Activated CD4-positive, alpha-beta T cell treated with anti-CD3 and anti-CD28 coated beads for 4 hours (primary cell): ENCODE results near the gene C1orf167.

Source experiments
- DNase-seq, 2 donors: peaks; one replicate each; pipeline ENCODE4 v3.0.0-alpha.2; 2020

C1orf167 gene

DNA sequence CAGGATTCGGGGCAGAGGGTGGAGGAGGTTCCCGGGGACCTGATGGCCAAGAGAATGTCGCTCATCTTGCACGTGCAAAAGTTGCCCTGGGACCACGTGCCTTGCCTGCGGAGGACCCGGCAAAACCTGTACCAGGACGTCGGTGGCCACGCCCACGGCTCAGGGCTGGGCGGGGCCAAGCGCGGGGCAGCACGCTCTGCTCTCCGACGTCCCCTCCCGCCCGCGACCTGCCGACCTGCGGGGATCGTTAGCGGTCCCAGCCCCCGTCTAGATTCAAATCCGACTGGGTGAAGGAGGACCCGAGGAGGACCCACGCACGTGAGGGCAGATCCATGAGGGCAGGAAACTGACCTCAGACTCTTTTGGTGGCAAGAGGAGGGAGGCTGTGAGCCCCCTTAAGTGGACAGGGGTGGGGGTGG, at the start of gene C1orf167:
Gene C1orf167, plus strand, starts transcription at position 206 of the 419 bp plus-strand sequence. CDS start 2,208 bp downstream, outside the sequence.
- DNase-seq: peak in 1 of 2 donors; percentile 18

- DNase-seq: no peak
Measured at GRCh38 chr1:11712285-11712684, 49.7 kb upstream of the C1orf167 start.

DNA sequence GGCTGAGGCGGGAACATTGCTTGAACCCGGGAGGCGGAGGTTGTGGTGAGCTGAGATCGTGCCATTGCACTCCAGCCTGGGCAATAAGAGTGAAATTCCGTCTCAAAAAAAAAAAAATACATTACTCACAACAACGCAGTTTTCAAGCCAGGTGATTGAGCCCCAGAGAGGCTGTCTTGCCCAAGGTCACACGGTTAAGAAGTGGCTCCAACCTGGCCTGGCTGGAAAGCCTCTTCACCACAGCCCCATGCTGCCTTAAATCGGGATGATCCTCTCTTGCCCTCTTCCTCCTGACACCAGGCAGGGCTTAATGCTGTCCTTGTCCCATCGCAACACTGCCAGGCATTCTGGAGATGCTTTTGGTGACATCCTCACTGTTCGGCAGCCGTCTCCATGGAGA, 48.9 kb upstream of the C1orf167 start:
- no peak for DNase-seq

DNA sequence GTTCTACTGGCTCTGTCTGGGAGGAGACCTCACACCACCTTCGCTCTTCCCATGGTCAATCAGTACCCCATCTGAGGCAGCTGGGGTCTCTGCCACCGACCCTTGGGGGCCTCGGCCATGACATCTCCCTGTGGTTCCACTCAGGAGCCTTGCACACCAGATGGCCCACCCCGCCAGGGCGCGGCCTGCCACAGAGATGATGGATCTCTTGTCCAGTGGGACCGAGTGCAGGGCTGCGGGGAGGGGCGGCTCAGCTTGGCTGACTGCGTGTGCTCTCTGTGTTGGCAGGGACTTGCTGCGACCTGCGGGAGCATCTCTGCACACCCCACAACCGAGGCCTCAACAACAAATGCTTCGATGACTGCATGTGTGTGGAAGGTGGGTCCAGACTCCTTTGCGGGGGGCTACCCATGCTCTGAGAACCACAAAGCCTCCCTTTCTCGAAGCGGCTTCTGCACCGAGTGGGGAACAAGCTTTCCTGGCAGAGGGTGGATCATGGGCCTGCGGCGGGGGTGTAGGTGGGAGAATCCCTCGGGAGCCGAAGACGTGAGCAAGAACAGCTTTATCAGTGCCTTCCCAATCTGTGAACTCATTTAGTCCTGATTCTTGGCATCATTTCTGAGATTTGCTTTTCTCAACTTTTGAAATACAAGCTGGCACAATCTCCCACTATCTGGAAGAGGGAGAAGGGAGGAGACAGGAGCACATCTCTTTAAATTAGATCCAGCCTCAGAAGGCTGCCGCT, 47.0 kb upstream of the C1orf167 start:
- no peak for DNase-seq

- DNase-seq: peak; percentile 84 to 91
Measured at GRCh38 chr1:11719313-11720032, 42.5 kb upstream of the C1orf167 start.

- no peak for DNase-seq
Measured at GRCh38 chr1:11720033-11720376, 42.0 kb upstream of the C1orf167 start.

DNA sequence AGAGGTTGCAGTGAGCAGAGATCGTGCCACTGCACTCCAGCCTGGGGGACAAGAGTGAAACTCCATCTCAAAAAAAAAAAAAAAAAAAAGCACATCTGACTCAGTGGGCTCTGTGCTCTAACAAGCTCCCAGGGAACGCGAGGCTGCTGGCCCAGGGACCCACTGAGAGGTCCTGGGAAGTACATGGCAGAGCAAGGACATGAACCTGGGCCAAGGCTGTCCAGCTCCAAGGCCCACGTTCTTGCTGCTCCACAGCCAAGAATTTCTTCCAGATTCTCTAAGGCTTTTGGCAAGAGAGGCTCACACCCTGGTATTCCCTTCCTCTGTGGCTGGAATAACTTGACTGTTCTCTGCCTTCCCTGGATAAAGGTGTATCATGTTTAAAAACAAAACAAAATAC, 41.5 kb upstream of the C1orf167 start:
- DNase-seq: no peak

- no peak for DNase-seq
Measured at GRCh38 chr1:11721311-11721710, 40.7 kb upstream of the C1orf167 start.

- no peak for DNase-seq
Measured at GRCh38 chr1:11722538-11722937, 39.5 kb upstream of the C1orf167 start.

- DNase-seq: no peak
Measured at GRCh38 chr1:11725616-11726015, 36.4 kb upstream of the C1orf167 start.

GRCh38 chr1:11727119-11727518, 34.9 kb upstream of the C1orf167 start:
- no peak for DNase-seq

GRCh38 chr1:11728126-11728806, 33.7 kb upstream of the C1orf167 start:
- DNase-seq: no peak

GRCh38 chr1:11729155-11729497, 32.9 kb upstream of the C1orf167 start:
- no peak for DNase-seq

- no peak for DNase-seq
Measured at GRCh38 chr1:11729498-11730428, 32.2 kb upstream of the C1orf167 start.

GRCh38 chr1:11730429-11730891, 31.5 kb upstream of the C1orf167 start:
- peak in 1 of 2 donors; percentile 26 for DNase-seq

GRCh38 chr1:11731691-11732283, 30.2 kb upstream of the C1orf167 start:
- DNase-seq: no peak

DNA sequence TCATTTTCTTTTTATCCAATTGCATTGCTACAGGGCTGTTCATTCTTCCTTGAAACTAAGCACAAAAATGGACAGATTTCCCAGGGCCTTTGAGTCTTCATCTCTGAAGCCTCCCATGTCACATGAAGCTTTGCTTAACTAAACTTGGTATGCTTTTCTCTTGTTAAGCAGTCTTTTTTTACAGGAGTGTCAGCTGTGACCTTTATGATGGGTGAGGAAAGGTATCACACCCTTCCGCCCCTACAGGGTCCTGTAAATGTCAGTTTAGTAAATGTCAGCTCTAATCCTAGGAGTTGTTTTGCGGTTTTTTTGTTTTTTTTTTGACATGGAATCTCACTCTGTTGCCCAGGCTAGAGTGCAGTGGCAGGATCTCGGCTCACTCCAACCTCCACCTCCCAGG, 28.7 kb upstream of the C1orf167 start:
- no peak for DNase-seq

DNA sequence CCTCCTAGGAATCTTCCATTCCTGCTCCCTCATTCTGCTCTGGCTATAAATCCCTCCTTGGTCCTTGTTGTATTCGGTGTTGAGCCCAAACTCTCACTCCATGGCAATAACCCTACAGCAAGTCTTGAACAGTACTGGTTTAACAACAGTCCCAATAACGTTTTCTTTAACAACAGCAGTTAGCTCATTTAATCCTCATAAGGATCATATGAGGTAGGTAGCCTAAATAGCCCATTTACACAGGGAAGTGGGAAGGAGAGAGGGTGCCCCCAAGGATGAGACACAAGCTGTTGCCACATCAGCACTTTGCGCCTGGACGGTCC, 26.5 kb upstream of the C1orf167 start:
- DNase-seq: no peak

- DNase-seq: peak; percentile 81
Measured at GRCh38 chr1:11735854-11736745, 25.9 kb upstream of the C1orf167 start, which contains the start of gene AGTRAP. Gene AGTRAP, plus strand, starts transcription at chr1:11736136. Its CDS starts 73 bp downstream, at chr1:11736209.

DNA sequence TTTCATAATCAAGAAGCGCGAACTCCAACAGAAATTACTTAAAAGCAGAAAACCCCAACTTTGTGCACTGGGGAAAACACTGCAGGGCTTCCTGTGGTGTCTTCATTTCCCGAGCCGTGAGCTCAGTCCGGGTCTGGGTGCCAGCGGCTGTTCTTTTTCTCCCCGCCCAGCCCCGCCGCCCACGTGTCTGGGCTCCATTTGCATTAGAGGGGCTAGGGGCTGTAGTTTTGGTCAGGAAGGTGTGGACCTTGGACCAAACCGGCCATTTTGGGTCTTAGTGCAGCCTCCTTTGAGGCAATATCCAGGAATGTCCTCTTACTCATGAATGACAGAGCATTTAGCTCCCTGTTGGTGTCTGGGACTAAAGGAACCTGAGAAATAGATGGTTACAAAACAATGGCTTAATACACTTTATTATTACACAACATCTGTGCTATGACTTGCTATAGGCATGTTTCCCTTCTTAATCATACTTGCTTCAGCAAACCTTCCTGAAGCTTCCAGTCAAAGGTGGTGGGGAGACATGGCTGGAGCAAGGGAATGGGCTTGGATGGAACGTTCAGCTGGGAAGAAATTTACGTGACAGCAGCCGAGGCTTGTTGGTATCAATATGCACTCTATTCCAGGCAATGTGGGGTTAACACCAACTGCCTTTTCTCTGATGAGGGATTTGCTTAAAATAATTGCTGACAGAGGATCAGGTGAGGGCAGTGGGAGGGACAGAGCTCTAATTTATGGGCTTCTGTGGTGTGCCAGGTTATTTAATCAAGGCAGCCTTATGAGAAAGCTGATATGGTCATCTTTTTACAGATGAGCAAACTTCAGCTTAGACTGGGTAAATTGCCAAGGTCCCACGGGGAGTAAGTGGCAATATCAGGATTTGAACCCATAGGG, 25.0 kb upstream of the C1orf167 start:
- DNase-seq: peak; percentile 42 to 45
